ENCODE results near the gene CLSTN3.

CLSTN3 gene

DNA sequence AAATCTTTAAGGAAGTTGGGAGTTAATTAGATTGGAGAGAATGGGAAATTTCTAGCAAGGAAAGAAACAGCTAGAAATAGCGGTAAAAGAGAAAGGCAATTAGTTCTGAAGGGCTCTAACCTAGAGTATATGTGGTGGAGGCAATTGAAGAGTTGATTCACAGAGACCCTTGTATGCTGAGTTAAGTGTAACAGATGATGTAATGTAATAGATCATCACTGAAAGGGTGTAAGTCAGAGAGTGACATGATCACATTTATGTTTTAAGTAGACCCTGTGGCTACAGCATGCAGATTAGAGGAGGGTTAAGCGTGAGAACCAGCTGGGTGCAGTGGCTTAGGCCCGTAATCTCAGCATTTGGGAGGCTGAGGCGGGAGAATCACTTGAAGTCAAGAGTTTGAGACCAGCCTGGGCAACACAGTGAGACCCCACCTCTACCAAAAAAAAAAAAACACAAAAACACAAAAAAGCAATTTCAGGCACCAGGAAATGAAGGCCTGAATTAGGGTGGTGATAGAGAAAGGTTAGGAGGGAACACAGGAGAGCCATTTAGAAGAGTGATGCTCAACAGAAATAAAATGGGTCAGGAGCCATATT is 4.4 kb upstream of the CLSTN3 start:
- DNase-seq (ENCODE audit: low read depth in 3 of 3), result no peak

DNA sequence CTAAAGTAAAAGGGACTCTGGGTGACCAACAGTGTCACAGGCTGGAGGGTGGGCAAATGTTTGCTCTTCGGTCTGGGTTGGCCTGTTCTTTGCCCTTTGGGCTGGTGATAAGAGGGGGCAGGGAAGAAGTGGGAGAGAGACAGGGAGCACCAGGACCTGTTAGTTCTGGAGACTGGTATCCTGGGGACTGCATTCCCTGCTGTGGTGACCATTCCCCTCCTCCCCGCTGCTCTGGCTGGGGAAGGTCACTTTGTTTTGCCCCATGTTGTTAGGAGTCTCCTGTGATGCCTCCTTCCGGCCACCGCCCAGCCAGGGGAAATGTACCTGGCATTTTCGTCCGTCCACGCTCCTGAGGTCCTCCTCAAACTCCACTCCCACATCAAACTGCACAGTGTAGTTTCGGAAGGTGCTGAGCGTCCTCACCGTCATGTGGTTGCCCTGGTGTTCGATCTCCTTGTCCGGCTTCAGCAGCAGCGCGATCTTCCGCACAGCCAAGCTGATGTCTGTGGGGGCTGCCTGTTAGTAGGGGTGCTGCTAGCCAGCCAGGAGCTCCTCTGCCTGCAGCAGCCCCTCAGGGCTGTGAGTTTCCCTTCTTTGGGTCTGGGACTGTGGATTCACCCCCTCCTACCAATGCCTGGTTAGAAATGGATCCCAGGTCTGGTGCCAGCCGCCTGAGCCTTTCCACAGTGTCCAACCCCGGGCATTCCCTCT is 2.1 kb upstream of the CLSTN3 start:
- DNase-seq (ENCODE audit: low read depth in 3 of 3), result no peak

- no peak for DNase-seq (ENCODE audit: low read depth in 3 of 3)
Measured at GRCh38 chr12:7128681-7129286, 1.4 kb upstream of the CLSTN3 start, which contains the start of gene RBP5. Gene RBP5, minus strand, starts transcription at chr12:7128889. Its CDS starts 114 bp downstream, at chr12:7128775.

- DNase-seq (ENCODE audit: low read depth in 3 of 3), result no peak
Measured at GRCh38 chr12:7129287-7129871, 792 bp upstream of the CLSTN3 start.

DNA sequence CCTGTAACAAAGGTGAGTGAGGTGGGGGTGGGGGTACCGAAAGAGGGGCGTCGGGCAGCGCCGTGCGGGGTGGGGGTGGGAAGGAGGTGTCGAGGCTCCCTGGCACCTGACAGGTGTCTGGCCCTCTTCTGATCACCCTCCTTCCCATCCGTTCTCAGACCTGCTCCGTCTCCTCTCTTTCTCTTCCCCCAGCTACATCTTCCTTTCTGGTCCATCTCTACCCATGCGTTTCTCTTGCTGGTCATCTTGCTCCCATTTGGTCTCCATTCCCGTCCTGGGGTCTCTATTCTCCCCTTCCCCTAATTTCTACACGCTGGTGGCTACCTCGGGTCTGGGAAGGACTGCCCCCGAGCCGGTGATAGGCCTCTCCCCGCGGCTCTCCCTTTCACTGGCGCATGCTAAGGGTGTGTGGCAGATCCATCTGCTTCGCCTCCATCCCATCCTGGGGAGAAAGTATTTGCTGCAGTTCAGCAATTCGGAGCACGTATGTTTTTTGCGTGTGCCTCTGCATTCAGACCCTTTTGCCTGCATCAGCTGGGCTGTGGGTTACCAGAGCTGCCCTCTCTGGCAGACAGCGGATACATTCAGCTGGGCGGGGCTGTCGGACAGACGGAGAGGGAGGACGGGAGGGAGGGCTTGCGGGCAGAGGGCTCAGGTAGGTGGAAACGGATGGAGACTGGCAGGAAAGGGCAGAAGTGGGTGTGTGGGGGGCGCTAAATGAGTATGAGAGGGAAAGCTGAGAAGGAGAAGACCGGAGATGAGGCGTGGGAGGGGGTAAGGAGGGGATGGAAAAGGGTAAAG is 730 bp downstream of the CLSTN3 start:
- DNase-seq (ENCODE audit: low read depth in 3 of 3), result no peak

DNA sequence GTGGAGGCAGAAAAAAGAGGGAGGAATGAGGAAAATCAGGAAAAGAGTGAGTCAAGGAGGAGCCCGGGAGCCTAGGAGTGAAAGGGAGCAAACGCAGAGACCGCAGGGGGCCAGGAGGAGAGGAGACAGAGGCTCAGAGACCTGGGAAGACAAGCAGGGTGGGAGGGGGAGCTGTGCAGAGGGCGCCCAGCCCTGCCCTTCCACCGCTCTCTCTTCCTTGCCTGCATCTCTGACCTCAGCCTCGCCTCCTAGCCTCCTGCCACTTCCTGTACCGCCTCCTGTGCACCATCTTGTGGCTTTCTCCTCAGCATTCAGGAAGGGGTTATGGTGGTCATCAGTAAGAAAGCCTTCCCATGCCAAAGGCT is 1.3 kb downstream of the CLSTN3 start:
- no peak for DNase-seq (ENCODE audit: low read depth in 3 of 3)

- DNase-seq (ENCODE audit: low read depth in 3 of 3), result no peak
Measured at GRCh38 chr12:7134396-7135166, 4.4 kb downstream of the CLSTN3 start.

DNA sequence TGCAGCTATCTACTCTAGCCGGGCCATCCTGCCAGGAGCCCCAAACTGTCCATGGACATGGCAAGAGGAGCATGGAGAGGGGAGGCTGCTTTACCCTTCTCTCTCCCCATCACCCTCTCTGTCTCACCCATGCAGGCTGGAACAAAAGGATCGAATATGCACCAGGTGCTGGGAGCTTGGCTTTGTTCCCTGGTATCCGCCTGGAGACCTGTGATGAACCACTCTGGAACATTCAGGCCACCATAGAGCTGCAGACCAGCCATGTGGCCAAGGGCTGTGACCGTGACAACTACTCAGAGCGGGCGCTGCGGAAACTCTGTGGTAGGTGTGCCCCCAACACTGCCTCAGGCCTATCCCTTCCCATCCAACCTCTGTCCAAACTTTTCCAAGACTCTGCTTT is 5.9 kb downstream of the CLSTN3 start:
- no peak for DNase-seq (ENCODE audit: low read depth in 3 of 3)

DNA sequence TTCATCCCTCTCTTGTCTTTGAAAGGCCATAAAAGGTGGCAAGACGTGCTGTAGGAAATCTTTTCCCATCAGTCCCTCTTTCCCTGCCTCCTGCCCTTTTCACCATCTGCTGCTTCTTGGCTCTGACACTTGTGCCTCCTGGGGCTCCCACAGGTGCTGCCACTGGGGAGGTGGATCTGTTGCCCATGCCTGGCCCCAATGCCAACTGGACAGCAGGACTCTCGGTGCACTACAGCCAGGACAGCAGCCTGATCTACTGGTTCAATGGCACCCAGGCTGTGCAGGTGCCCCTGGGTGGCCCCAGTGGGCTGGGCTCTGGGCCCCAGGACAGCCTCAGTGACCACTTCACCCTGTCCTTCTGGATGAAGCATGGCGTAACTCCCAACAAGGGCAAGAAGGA is 6.5 kb downstream of the CLSTN3 start:
- no peak for DNase-seq (ENCODE audit: low read depth in 3 of 3)

GRCh38 chr12:7137908-7138307 is 7.7 kb downstream of the CLSTN3 start:
- DNase-seq (ENCODE audit: low read depth in 3 of 3), result no peak

GRCh38 chr12:7139200-7139599 is 9.0 kb downstream of the CLSTN3 start:
- no peak for DNase-seq (ENCODE audit: low read depth in 3 of 3)

DNA sequence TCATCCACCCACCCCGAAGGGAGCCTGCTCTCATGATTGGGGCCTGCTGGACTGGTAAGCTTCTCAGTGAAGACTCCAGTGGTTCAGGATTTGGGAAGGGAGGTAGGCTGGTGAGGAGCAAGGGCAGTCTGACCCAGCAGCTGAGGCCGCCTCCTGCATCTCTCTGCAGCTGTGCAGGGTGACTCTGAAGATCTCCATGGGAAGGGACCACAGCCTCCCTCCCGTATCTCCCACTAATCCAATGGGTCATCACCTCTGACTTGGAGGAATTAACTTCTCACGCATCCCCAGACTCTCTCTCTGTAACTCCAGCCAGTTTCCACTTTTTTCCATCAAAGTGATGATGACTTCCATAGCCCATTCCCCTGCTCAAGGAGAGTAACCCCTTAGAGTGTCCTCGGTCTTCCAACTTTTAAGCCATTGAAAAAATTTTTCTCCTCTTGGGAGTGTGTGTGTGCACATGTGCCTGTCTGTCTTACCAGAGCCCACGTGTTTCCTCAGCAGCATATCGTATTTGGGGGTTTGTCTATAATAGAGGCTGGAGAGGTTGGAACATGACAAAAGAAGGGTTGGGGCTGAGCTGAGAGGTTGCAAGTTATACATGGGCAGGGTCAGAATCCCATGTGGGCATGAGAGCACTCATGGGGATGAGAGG is 11.3 kb downstream of the CLSTN3 start:
- DNase-seq (ENCODE audit: low read depth in 3 of 3), result no peak

- peak; percentile 28 to 36 (median 35) for DNase-seq (ENCODE audit: low read depth in 3 of 3)
Measured at GRCh38 chr12:7142056-7142644, 12.0 kb downstream of the CLSTN3 start.

- no peak for DNase-seq (ENCODE audit: low read depth in 3 of 3)
Measured at GRCh38 chr12:7142809-7143465, 12.8 kb downstream of the CLSTN3 start.

GRCh38 chr12:7143564-7143963 is 13.4 kb downstream of the CLSTN3 start:
- DNase-seq (ENCODE audit: low read depth in 3 of 3), result no peak

DNA sequence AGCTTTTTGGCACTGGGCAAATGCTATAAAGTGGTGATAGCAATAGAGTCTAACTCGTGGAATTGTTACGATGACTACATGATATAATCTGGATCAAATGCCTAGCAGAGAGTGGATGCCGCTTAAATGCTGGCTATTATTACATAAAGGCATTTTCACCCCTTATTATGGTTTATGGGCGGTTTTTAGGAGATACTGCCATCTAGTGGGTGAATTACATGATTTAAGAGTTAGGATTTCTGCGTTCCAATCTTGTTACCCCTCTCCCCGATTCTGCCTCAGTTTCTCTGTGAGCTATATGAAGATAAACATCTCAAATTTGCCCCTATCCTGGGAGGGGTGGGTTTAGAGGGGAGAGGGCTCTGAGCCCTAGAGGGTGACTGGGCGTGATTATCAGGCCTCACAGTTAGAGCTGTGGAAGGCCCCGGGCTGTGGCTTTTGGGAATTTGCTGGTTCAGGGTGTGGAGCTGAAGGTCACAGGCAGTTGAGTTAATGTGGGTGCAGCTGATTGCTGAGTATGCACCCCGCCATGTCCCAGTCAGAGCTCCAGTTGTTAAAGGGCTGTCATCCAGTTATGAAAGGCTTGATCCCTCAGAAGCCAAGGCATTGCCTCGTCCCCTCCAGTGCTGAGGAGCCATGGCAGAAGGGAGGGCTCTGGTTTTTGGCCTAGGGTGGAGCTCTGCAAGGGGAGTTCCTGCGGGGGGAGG is 14.4 kb downstream of the CLSTN3 start:
- DNase-seq (ENCODE audit: low read depth in 3 of 3), result no peak

- no peak for DNase-seq (ENCODE audit: low read depth in 3 of 3)
Measured at GRCh38 chr12:7145671-7146070, 15.5 kb downstream of the CLSTN3 start.

- no peak for DNase-seq (ENCODE audit: low read depth in 3 of 3)
Measured at GRCh38 chr12:7146228-7146627, 16.1 kb downstream of the CLSTN3 start.

- DNase-seq (ENCODE audit: low read depth in 3 of 3), result no peak
Measured at GRCh38 chr12:7146906-7147305, 16.7 kb downstream of the CLSTN3 start.
